Measurements from ENCODE around the gene FCRL3.
"Not testable (repeated sequence)": the region's sequence is repeated elsewhere in the genome, so short reads cannot be mapped to it uniquely, and the experiment has no call there.

- TF ChIP-seq CTCF, POLR2AphosphoS5, POLR2A, EP300 (IDR thresholded peaks at IDR 0.05): not testable (repeated sequence)
These were observed 35.4 kb upstream of the FCRL3 start for GRCh38 chr1:157735991-157736390.

Measured in sigmoid colon (tissue), 4 donors.